ENCODE measurements around the gene SOST. TPM values are rescaled to one million over a fixed set of nuclear protein-coding genes. Genes with fewer than 3 reads are reported as not detected.
A peak's percentile ranks its signal among the peaks of the same experiment; 100 is the strongest.
"Not testable (repeated sequence)": the region's sequence is repeated elsewhere in the genome, so short reads cannot be mapped to it uniquely, and the experiment has no call there.

The SOST gene
- polyA plus RNA-seq, 2 of the 4 experiments (the other 2 are of a cell fraction) = 0.03 to 0.05 TPM

GRCh38 chr17:43799047-43799446 lies 40.5 kb upstream of the SOST start:
- ChIA-PET CTCF (interaction anchor here (0.6 to 2.2 kb wide), 6 partner anchors 10 to 1621 kb away, joined by 3 to 14 read pairs (median 4); partner anchors contain the start of genes CD300LG and CFAP97D1), POLR2A (interaction anchor here (0.6 to 1.5 kb wide), 2 partner anchors 21 to 33 kb away, joined by 3 read pairs; partner anchors contain the start of gene DUSP3)
- FAIRE-seq (no peak), DNase-seq (ENCODE audit: low read depth in 1 of 2, low spot score in 1 of 2) (no peak), ATAC-seq (no peak)
- H3K4me3 ChIP-seq = no peak overlapping the region
- no peak overlapping the region for H3K27ac ChIP-seq
- WGBS (ENCODE audit: missing lambda C conversion rate) = 93% methylated on average over 2 of the region's 2 CpGs
- no peak overlapping the region for H3K4me2 ChIP-seq
- TF ChIP-seq RARB (CRISPR knock-in tag; IDR thresholded peaks at IDR 0.05) (no peak), PHF8 (IDR thresholded peaks at IDR 0.05; ENCODE audit: borderline replicate concordance, low read depth) (no peak), HMGXB4 (CRISPR knock-in tag; IDR thresholded peaks at IDR 0.05; ENCODE audit: borderline replicate concordance) (no peak), RNF2 (IDR thresholded peaks at IDR 0.05; ENCODE audit: borderline replicate concordance, low read depth) (no peak), HDAC2 (IDR thresholded peaks at IDR 0.05) (no peak), EHMT2 (IDR thresholded peaks at IDR 0.05; ENCODE audit: low read depth) (no peak), HOXB13 (CRISPR knock-in tag; IDR thresholded peaks at IDR 0.05; ENCODE audit: low read depth) (no peak)
- H3K9me3 ChIP-seq = peaks cover 16% of the 10 kb centered on the region; the same call in 2 of the 3 replicates
- no peaks in the 10 kb centered on the region for H3K4me1 ChIP-seq

- Histone ChIP-seq H3K4me2 (peak overlapping the region; percentile 32; the same call in 1 of the 3 replicates), H3K9me3 (peaks cover 19% of the 10 kb centered on the region; the same call in 2 of the 3 replicates)
- WGBS (ENCODE audit: missing lambda C conversion rate) = 8% methylated on average over 9 of the region's 9 CpGs
- H3K4me3 ChIP-seq; H3K27ac ChIP-seq; ATAC-seq; DNase-seq (ENCODE audit: low read depth in 1 of 2, low spot score in 1 of 2); POLR2A ChIA-PET; H3K4me1 ChIP-seq; FAIRE-seq: not testable (repeated sequence)
- CTCF ChIA-PET = interaction anchor here (1.2 to 1.3 kb wide), 2 partner anchors 42 to 103 kb away, joined by 3 read pairs; no protein-coding TSS in a partner anchor
Observed at GRCh38 chr17:43798024-43798423, 39.4 kb upstream of the SOST start.

GRCh38 chr17:43792668-43793067 lies 34.1 kb upstream of the SOST start:
- H3K4me1 ChIP-seq; H3K27ac ChIP-seq; FAIRE-seq; POLR2A ChIA-PET; H3K4me2 ChIP-seq; ATAC-seq; DNase-seq (ENCODE audit: low read depth in 1 of 2, low spot score in 1 of 2); H3K4me3 ChIP-seq: not testable (repeated sequence)
- peaks cover 27% of the 10 kb centered on the region for H3K9me3 ChIP-seq
- CTCF ChIA-PET = interaction anchor here (0.7 to 1.2 kb wide), 2 partner anchors 9 to 27 kb away, joined by 3 read pairs; no protein-coding TSS in a partner anchor
- WGBS (ENCODE audit: missing lambda C conversion rate) = 11% methylated on average over 4 of the region's 4 CpGs

- TF ChIP-seq MAX (IDR thresholded peaks at IDR 0.05) = peak; percentile 42; the same call in 1 of the 2 replicates
- TF ChIP-seq CTCF (IDR thresholded peaks at IDR 0.05) = no peak
- TF ChIP-seq HOXB13 (CRISPR knock-in tag; IDR thresholded peaks at IDR 0.05; ENCODE audit: low read depth) = no peak
- no peak for TF ChIP-seq HEYL (CRISPR knock-in tag; IDR thresholded peaks at IDR 0.05)
- TF ChIP-seq ZSCAN20 (CRISPR knock-in tag; IDR thresholded peaks at IDR 0.05) = no peak
- Histone ChIP-seq H3K27ac (no peak overlapping the region), H3K4me2 (peak overlapping the region; percentile 24; the same call in 1 of the 3 replicates), H3K4me3 (no peak overlapping the region), H3K4me1 (no peaks in the 10 kb centered on the region), H3K9me3 (peaks cover 22% of the 10 kb centered on the region; the same call in 2 of the 3 replicates)
- 12% methylated on average over 3 of the region's 3 CpGs for WGBS (ENCODE audit: missing lambda C conversion rate)
- ChIA-PET CTCF (interaction anchor here (0.6 to 2.6 kb wide), 7 partner anchors 11 to 178 kb away, joined by 3 to 9 read pairs (median 3); partner anchors contain the start of genes CD300LG and CFAP97D1), POLR2A (no interaction called here)
- FAIRE-seq (peak; percentile 77), ATAC-seq (peak in 1 of 2 experiments; percentile 82; a peak in 3 of 6 replicates), DNase-seq (ENCODE audit: low read depth in 1 of 2, low spot score in 1 of 2) (peak in 1 of 2 experiments; percentile 71)
Observed at GRCh38 chr17:43791589-43791988, 33.0 kb upstream of the SOST start.
